CMK (cell line): ENCODE results near the gene KLHDC8A.
"Not testable (repeated sequence)": the region's sequence is repeated elsewhere in the genome, so short reads cannot be mapped to it uniquely, and the experiment has no call there.

ENCODE experiments used
- DNase-seq: peaks from one replicate; pipeline ENCODE4 v3.0.0-alpha.2; 2010; ENCODE audit warnings: low read depth

Gene KLHDC8A, protein sequence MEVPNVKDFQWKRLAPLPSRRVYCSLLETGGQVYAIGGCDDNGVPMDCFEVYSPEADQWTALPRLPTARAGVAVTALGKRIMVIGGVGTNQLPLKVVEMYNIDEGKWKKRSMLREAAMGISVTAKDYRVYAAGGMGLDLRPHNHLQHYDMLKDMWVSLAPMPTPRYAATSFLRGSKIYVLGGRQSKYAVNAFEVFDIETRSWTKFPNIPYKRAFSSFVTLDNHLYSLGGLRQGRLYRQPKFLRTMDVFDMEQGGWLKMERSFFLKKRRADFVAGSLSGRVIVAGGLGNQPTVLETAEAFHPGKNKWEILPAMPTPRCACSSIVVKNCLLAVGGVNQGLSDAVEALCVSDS

DNA sequence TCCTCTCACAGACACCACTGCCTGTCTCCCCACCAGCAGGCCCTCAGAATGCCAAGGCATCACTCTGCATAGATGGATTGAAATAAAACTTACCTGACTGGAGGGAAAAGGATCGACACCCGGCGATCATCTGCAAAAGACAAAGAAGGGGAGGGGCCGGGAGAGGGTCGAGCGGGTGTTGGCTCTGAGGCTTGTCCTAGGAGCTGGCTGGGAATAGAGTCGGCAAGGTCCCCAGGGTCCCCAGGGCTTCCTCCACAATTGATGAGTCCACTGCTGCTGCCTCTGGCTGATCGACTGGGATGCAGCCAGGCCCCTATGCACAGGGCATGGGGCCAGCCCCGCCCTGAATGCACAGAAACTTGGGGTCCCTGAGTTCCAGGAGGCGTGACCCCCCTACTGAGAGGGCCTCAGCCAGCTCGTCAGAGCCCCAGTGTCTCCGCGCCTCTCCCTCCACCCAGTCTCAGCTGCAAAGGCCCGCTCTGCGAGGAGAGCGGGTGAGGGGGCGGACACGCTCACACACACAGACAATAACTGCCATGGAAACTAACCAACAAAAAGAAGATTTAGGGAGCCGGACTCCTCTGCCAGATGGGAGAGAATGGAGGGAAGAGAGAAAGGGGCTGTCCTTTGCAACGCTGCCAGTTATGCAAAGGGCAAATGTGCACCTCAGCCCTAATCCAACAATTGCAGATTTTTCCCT, at the start of gene KLHDC8A:
Gene KLHDC8A, minus strand, starts transcription at position 483 of the 700 bp plus-strand sequence. CDS start 13,318 bp downstream, outside the sequence.
- DNase-seq, result no peak

DNA sequence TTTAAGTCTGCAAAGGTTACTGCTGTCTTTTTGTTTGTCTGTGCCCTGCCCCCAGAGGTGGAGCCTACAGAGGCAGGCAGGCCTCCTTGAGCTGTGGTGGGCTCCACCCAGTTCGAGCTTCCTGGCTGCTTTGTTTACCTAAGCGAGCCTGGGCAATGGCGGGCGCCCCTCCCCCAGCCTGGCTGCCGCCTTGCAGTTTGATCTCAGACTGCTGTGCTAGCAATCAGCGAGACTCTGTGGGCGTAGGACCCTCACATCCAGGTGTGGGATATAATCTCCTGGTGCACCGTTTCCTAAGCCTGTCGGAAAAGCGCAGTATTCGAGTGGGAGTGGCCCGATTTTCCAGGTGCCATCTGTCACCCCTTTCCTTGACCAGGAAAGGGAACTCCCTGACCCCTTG, 49.5 kb upstream of the KLHDC8A start:
- DNase-seq, result not testable (repeated sequence)

DNA sequence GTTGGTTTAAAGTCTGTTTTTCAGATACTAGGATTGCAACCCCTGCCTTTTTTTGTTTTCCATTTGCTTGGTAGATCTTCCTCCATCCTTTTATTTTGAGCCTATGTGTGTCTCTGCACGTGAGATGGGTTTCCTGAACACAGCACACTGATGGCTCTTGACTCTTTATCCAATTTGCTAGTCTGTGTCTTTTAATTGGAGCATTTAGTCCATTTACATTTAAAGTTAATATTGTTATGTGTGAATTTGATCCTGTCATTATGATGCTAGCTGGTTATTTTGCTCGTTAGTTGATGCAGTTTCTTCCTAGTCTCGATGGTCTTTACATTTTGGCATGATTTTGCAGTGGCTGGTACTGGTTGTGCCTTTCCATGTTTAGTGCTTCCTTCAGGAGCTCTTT, 47.8 kb upstream of the KLHDC8A start:
- not testable (repeated sequence) for DNase-seq

DNA sequence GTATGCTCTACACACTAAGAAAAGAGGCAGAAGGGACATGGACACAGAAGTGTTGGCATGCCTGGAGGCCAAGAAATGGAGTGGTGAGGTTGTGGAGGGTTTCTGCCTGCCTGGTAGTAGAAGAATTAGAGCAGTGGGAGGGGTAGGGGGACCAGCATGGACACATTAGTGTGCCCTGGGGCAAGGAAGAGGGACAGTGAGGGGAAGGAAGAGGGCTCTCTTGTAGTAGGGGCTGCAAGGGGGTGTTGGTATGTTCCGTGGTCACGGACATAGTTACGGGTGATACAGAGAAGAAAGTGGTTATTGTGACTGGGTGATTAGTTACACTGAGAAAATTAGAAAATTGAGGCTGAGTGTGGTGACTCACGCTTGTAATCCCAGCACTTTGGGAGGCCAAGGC, 41.9 kb upstream of the KLHDC8A start:
- no peak for DNase-seq

DNA sequence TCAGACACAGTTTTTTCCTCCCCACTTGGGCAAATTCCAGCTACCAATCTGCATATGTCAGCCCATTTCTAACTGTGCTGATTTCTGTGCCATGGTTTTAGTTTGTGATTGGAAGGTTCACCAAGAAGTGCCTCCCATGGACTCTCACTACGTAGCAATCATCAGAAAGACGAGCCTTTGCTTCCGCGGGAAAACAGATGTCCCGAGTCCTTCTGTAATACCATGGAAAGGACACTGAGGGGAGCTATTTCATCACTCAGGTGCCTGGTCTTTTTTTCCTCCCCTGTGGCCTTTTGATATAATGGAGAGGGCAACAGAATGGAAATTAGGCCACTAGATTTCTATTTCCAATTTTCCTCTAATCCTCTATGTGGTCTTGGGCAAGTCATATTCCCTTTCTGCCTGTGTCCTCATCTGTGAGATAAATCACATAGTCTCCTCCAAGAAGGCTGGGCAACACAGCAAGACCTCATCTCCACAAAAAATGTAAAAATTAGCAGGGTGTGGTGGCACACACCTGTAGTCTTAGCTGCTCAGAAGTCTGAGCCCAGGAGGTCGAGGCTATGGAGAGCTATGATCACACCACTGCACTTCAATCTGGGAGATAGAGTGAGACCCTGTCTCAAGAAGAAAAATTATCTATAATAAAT, 40.4 kb upstream of the KLHDC8A start:
- peak; percentile 29 for DNase-seq

DNA sequence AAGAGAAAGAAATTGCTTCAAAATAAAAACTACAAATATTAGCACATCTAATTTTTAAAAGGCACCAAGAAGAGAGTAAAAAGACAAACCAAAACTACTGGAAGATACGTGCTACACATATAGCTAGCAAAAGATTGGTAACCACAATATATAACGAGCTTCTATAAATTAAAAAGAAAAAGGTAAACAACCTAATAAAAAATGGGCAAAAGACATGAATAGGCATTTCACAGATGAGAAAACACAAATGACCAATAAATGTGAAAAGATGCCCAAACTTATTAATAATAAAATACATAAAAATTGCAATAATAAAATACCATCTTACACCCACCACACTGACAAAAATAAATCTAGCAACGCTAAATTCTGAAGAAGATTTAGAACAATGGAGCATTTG, 38.9 kb upstream of the KLHDC8A start:
- DNase-seq, result no peak

DNA sequence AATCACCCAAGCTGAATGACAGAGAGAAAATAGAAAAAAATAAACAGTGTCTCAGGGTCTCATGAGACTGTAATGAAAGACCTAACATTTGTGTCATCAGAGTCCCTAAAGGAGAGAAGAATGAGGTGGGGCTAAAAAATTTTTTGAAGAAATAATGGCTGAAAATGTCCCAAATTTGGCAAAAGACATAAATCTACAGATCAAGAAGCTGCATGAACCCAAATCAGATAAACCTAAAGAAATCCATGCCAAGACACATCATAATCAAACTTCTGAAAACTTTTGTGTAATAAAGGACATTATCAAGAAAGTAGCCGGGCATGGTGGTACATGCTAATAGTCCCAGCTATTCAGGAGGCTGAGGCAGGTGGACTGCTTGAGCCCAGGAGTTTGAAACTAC, 35.9 kb upstream of the KLHDC8A start:
- no peak for DNase-seq

DNA sequence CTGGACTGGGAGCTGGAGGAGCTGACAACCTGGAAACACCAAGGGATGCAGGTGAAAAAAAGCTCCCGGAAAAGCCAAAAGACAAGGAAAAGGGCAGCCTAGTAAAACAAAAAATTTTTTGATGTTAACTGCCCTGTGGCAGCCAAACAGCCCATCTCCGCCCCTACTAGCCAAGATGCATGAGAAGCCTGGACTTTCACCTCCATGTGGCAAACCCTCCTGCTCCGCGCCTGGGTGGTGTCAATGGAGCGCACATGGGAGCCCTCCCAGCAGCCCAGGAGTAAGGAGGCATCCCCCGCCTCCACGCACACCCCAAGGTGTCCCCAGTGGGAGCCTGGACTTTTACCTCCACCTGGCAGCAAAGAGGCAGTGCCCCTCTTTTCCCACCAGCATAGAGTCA, 34.7 kb upstream of the KLHDC8A start:
- DNase-seq, result no peak

DNA sequence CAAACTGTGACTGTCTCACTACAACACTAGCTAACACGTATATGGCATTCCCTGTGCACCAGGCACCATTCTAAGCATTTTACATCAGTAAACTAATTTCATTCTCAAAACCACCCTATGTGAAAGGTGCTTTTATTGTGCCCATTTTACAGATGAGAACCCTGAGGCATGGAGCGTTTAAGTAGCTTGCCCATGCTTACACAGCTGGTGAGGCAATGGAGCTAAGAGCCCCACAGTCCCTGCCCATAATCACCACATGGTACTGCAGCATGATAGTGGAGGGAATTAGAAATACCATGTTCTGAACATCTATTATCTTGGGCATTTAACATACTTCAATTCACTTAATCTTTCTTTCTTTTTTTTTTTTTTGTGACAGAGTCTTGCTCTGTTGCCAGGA, 31.1 kb upstream of the KLHDC8A start:
- DNase-seq, result no peak

DNA sequence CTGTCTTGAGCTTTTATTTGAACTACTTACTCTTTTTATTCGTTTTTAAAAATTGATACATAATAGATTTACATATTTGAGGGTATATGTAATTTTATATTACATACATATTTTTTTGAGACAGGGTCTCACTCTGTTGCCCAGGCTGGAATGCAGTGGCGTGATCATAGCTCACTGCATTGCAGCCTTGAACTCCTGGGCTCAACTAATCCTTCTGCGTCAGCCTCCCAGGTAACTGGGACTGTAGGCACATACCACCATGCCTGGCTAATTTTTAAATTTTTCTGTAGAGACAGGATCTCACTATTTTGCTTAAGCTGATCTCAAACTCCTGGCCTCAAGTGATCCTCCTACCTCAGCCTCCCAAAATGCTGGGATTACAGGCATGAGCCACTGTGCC, 26.3 kb upstream of the KLHDC8A start:
- not testable (repeated sequence) for DNase-seq

DNA sequence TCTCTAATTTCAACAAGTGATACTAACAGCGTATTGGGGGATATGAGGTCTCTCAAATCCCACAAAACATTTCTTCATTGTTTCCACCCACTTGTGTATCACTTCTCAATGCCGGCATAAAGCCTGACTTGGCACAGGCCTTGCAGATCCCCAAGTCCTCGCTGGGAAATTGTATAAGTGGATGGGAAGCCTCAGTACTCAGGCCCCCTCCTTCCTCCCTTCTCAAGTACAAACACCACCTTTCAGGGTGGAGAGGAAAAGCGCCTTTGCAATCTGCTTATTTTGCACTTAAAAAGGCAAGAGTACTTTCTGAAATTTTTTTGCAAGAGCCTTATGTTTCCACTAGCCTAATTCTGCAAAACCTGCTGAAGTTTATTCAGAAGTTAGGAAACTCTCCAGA, 25.8 kb upstream of the KLHDC8A start:
- DNase-seq, result no peak

DNA sequence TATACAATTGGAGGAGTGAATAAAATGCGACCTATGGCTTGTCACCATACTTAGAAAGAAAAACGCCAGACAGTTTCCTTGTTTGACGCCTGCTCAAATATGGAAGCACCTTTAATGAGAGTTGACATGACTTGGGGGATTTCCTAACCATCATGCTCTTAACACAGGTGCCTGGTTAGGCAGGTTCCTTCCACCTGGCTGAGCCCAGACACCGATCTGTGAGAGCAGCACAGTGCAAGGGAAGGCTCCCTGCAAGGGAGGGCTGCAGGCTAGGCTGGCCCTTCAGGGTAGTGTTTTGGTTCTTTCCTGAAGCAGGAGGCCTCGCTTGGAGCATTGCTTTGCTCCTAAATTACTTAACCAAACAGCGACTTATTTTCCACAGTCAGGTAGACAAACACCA, 24.6 kb upstream of the KLHDC8A start:
- DNase-seq, result no peak

DNA sequence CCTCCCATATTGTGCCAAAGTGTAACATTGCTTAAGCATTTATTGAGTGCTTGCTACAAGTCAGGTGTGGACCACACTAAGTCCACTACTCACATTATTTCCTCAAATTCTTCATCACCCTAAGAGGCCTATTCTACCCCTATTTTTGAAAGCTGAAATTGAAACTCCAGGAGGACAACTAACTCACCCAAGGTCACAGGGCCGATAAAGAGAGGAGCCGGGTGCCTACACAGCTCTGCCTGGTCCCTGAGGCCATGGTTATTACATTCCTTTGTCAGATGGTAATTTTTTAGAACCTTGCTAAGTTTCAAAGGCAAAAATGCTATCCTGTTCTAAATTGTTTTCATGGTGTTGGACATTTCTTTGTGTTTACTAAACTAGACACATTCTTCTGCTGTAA, 24.2 kb upstream of the KLHDC8A start:
- DNase-seq, result no peak

DNA sequence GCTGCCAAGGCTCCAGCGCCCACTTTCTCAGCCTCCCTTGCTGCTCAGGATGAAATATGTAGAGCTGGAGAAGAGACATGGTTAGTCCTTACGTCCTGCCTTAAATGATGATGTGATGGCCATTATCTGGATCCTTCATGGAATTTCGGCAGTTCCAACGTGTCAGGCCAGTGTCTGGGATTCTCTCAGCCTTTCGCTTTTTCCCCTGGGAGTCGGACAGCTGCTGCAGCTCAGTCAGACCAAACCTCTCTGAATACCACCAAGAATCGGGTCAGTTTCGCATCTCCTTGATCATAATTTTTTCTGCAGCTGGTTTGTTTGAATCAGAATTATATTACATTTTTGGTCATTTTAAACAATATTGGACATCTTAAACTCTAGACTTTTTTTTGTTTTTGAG, 22.3 kb upstream of the KLHDC8A start:
- no peak for DNase-seq

DNA sequence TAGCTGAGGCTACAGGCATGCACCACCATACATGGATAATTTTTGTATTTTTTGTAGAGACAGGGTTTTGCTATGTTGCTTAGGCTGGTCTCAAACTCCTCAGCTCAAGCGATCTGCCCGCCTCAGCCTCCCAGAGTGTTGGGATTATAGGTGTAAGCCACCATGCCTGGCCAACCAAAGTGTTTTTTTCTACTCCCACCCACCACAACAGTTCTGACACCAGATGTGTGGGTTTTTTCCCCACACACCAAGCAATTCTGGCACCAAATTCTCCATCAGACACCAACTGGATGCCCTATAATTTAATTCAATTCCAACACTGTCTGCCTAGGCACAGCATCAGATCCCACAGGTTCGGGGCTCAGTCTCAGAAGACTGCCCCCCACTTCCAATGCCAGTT, 20.6 kb upstream of the KLHDC8A start:
- no peak for DNase-seq

DNA sequence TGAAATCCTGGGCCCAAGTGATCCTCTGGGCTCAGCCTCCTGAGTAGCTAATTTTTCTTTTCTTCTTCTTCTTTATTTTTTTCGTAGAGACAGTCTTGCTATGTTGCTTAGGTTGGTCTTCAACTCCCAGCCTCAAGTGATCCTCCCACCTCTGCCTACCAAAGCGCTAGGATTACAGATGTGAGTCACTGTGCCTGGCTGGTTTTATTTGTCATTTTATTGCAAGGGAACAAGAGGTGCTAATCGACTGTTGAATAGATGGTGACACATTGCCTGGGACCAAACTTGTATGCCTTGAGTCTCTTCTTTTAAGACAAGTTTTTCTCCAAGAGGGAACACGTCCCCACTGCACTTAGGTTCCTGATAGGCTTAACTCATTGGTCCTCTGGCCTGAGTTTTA, 20.0 kb upstream of the KLHDC8A start:
- DNase-seq, result no peak

DNA sequence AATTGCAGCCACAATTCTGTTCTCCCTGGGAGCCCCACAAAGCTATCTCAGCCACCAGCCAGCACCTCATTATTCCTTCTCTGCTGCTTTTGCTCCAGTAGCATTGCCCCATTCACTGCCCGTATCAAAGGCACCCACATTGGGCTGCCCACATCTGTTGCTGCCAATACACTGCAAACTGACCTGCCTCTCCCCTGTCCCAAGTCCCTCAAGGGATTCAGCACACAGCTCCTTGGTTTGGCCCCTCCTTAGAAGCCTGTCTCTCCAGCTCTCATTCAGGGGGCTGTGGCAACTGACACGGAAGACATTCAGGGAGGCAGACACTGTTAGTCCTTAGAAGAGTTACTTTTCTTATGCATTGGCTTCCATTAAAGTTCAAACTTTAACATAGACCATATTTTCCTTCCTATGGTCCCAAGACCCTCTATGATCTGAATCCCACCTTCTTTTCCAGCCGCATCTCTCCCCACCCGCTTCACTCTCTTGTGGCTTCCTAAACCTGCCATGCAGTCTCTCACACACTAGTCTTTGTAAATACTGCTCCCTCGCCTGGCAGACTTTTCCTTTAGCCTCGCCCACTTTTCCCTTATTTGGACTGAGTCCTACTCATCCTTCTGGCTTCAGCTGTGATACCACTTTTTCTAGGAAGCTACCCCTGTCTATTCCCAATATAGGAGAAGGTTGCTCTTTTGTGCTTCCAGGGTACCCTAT, 19.3 kb upstream of the KLHDC8A start:
- DNase-seq, result no peak

DNA sequence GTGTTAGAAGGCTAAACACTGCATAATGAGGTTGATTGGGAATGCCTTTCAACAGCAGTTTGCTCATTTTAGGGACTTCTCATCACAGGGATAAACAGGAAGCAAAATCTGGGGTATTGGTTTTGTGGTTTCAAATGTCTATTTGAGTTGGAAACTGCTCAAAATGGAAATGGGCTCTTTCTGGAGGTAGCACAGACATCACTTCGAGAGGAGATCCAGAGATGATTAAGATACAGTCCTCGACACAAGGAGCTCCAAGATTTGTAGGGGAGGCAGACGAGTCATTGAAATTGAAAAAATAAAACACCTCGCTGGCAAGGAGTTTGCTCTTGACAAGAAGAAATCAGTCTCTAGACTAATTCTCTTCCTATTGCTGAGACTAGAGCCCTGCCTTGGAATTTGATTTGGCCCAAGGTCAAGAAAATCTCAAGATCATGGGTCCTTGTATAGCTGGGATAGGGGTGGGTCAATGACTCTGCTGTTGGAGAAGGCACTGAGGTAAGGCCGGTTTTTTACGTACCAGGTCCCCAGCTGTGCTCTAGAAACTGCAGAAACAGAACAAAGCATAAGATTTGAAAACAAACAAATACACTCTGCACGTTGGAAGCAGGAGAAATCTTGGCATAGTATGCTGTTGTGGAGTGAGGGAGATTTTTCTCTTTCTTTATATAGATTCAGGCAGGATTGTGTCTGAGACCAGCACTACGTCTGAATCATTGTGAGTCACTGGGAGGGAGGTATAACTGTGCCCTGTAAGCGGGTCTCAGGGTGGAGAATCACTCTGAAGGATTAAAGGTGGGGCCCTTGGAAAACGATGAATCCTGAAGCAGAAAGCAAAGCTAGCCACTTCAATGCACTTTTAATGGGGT, 17.7 kb upstream of the KLHDC8A start:
- no peak for DNase-seq

DNA sequence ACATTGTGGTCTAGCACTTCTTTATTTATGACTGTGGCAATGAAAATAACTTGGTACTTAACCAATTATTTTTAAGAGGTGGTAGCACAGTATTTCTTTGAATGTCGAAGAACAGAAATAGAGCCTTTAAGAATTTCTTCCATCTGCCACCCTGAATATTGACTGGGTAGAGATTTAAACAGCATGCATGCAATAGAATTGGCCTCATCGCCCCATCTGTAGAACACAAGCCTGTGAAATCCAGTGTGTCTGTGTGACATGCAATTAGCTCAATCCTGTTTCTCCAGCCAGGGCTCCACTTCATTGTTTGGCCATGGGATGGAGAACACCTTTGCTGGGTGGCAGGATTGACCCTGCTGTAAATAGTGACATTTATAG, 17.1 kb upstream of the KLHDC8A start:
- no peak for DNase-seq

DNA sequence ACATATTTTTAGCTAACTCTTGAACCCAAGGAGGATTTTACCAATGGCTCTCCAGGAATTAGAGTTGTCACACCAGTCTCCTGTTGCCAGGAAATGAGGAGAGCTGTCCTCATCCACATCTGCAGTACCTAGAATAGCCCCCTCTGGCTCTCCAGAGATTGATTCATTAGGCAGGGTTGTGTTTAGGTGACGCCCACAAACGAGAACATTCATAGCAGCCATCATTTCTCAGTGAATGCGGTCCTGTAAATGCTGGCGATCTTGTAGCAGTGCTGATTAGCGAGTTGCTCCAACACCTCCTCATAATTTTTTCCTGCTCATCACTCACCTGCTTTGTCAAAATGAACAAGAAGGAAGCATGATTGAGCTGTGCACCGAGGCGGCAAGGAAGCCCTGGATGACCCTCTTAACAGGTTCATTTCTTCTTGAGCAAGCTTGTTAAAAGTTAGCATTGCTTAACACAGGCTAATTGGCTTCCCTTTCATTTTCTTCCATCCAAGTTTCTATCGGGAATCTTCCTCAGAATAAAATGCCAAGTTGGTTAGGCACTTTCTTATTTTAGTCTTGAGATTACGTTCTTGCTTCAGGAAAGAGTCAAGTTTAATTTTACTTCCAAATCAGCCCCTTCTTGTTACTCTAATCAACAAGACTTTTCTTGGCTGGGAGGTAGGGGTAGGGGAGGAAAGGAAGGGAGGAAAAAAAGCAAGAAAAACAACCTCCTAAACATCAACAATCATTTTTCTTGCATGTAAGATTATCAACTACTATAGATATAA, 16.5 kb upstream of the KLHDC8A start:
- no peak for DNase-seq
